Activated effector memory CD4-positive, alpha-beta T cell treated with anti-CD3 and anti-CD28 coated beads, Interleukin-2, amount 50 U/mL, for 16 hours (primary cell): Measurements from ENCODE around the gene ANGEL2.
"Not testable (repeated sequence)": the region's sequence is repeated elsewhere in the genome, so short reads cannot be mapped to it uniquely, and the experiment has no call there.

Experiments
- DNase-seq: peaks from one replicate; pipeline ENCODE4 v3.0.0-alpha.2; 2020

The ANGEL2 gene

GRCh38 chr1:213015099-213016050 lies at the start of gene ANGEL2:
Gene ANGEL2 (minus strand): TSS chr1:213015867. CDS start chr1:213015671, 196 bp downstream.
- peak; percentile 98 for DNase-seq

DNA sequence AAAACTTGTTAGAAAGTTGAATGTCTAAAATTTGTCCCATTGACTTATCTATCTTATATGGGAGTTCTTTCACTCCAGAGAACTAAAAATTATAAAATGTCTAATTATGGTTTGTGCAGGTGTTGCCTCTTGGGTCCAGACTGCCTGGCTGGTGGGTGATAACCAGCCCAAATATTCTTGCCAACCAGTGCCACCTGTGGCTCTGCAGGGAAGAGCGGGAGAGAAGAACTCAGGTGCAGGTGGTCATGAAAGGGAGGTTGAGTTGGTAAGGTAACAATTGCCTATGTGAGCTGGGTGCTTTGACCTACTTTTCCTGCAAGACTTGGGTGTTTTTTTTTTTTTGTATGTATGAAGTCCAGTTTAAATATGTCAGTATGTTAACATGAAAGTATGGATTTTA lies 45.6 kb upstream of the ANGEL2 start:
- DNase-seq, result no peak

- DNase-seq, result no peak
Measured at GRCh38 chr1:213060836-213061235, 45.2 kb upstream of the ANGEL2 start.

DNA sequence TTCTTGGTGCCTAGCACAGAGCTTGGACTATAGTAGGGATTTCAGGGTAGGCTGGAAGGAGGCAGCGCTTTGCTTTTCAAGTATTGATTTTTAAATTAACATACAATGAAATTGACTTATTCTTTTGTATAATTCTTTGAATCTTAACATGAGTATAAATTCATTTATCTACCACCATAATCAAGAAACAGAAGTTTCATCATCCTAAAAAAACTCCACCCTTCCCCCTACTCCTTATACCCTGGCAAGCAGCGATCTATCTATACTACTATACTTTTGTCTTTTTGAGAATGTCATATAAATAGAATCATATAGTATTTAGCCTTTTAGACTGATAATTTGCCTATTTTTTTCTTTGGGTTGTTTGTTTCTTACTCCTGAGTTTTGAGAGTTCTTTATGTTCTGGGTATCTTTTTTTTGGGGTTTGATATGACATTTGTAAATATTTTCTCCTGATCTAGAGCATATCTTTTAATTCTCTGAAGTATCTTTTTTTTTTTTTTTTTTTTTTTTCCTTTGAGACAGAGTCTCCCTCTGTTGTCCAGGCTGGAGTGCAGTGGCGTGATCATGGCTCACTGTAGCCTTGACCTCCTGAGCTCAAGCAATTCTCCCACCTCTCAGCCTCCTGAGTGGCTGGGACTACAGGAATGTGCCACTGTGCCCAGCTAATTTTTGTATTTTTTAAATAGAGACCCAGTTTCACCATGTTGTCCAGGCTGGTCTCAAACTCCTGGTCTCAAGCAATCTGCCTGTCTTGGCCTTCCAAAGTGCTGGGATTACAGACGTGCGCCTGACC lies 41.8 kb upstream of the ANGEL2 start:
- no peak for DNase-seq

DNA sequence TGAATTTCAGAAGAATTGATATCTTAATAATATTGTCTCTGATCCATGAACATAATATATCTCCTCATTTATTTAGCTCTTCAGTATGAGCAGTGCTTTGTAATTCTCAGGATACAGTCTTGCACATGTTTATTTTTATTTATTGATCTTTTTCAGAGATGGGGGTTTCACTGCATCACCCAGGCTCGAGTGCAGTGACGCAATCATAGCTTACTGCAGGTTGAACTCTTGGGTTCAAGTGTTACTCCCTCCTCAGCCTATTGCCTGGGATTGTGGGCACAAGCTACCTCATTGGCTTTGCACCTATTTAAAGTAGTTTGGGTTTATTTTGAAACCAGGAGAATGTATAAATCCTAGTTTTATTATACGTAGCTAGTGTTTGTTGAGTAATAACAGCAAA lies 40.1 kb upstream of the ANGEL2 start:
- DNase-seq, result no peak

DNA sequence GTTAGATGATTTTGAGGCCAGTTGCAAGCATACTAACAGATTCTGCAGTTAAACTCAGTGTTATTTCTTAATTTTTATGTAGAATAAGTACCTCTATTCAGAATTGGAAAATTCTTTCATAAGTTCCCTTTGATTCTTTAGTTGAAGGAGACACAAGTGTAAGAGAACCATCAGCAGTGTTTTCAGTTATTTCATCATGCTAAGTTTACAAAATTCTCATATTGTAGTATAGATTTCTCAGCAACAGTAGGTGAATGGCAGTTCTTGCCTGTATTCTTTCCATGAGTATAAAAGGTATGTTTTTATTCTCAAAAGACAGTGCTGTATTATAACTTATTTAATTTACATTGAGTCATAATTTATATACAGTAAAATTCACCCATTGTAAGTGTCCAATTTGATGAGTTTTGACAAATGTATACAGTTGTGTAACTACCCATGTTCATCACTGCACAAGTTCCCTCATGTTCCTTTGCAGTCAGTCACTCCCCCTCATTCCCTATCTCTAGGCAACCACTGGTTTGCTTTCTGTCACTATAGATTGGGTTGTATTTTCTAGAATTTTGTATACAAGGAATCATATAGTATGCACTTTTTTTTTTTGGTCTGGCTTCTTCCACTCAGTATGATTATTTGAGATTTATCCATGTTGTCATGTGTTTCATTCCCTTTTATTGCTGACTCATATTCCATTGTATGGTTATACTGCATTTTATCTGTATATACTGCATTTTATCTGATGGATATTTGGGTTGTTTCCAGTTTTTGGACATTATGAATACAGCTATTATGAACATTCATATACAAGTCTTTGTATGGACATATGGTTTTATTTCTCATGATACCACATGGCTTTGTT lies 39.3 kb upstream of the ANGEL2 start:
- DNase-seq, result no peak

DNA sequence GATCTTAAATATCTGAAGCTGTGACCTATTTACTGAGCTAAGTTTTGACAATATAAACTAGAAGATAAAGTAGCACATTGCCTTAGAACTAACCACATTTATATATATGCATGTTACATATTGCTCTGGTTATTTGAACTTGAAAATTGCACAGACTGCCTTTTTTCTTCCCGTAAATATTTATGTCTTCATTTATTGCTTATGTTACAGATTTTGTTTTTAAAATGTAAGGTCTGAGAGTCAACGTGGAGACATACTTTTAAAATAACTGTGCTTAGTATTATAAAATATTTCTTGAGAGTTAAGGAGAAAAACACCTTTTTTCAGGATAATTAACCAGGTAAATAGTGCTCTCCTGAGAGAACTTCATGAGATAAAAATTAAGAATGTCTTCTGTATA lies 38.5 kb upstream of the ANGEL2 start:
- no peak for DNase-seq

DNA sequence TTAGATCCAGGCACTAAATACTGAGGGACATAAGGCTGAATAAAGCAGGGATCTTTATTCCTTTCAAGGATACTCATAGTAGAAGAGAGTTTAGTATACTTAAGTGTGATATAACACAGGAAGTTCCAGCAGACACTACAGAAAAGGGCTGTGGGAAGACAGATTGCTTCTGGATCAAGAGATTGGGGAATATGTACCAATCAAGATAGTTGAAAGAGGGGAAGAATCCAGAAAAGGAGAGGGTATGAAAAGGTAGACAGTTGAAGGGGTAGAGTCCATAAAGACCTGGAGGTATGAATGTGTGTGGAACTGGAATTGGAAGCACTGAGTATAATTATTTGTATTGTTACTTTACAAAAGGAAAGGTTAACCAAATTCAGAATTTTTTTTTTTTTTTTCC lies 37.8 kb upstream of the ANGEL2 start:
- DNase-seq, result no peak

GRCh38 chr1:213051881-213052202 lies 36.2 kb upstream of the ANGEL2 start:
- no peak for DNase-seq

GRCh38 chr1:213051127-213051880 lies 35.6 kb upstream of the ANGEL2 start, which contains the start of gene RPS6KC1:
Gene RPS6KC1 (plus strand): TSS chr1:213051241. CDS start chr1:213051405, 164 bp downstream.
- peak; percentile 94 for DNase-seq

DNA sequence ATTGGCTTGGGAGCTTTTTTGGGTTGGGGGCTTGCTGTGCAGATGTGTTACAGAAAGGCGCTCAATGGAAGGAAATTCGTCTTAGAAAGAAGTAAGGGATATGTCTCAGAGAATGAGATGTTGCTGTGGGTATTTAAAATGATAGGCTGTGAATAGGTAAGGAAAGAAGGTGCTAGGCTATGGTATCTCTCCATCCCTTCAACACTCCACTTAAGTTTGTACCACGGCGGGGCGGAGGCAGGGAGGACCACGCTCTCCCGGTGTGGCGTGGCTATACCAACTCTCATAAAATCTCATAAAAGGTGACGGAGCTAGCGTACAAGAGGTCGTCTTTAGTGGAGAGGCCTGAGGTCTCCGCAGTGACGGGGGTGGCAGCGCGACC lies 35.1 kb upstream of the ANGEL2 start:
- no peak for DNase-seq

GRCh38 chr1:213049232-213049631 lies 33.6 kb upstream of the ANGEL2 start:
- no peak for DNase-seq

- not testable (repeated sequence) for DNase-seq
Measured at GRCh38 chr1:213045321-213046226, 29.9 kb upstream of the ANGEL2 start.

DNA sequence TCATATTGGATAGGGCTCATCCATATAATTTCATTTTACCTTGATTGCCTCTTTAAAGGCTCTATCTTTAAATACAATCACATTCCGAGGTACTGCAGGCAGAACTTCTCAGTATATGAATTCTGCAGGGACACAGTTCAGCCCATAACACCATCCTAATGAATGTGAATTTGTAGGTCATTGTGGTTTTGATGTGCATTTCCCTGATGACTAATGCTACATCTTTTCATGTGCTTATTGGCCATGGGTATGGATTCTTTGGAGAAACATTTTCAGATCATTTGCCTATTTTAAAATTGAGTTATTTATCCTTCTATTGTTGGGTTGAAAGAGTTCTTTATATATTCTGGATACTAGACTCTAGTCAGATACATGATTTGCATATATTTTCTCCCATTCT lies 25.8 kb upstream of the ANGEL2 start:
- DNase-seq, result no peak

DNA sequence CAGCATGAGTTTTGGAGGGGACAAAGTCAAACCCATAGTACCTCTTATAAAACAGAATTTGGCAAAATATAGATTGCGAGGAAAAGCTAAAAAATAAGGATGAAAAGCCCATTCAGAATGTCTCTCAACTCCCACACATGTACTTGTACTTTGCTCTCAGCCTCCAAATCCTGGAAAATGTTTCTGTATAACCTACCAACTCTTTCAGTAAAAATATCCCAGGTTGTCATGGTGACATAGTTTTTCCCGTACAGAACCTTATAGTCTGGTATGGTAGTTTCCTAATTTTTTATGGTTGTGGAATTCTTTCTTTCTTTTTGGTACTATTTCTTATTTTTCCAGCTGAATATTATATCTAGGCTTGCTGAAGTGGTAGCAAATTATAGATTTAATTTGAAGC lies 19.9 kb upstream of the ANGEL2 start:
- DNase-seq, result no peak

- no peak for DNase-seq
Measured at GRCh38 chr1:213034713-213035112, 19.0 kb upstream of the ANGEL2 start.

DNA sequence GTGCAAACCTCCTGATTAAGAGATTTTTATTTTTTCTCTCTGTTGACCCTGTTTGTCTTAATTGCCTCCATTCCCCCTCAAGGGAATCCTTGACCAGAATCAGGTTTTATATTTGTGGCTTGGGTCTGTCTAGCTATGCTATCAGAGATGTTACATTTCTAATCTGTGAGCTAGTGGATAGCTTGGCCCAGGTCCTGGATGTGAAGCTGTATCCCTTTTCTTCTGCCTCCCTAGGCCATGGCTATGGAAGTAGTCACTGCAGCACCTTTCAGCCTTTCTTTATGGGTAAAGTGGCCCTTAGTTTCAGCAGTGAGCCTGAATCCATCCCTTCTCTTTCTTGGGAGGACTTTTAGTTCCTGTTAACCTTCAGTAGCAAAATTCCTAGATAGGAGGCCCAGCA lies 17.0 kb upstream of the ANGEL2 start:
- no peak for DNase-seq

DNA sequence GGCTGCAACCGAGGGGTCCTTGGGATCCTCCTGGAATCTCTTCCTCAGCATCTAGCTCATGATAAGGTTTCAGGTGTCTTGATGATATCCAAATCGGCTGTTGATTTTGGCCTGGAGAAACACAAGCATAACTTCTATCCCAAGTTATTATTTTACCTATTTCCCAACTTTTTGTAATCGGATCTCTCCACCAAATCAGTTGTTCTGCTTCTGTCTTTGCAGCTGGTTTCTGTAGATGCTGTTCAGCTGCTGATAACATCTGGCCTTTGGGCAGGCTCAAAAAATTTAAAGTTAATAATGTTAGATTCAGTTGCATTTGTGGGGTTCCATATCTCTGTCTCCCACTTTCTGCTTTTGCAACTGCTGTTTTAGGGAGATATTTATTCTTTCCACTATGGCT lies 11.4 kb upstream of the ANGEL2 start:
- DNase-seq, result not testable (repeated sequence)

DNA sequence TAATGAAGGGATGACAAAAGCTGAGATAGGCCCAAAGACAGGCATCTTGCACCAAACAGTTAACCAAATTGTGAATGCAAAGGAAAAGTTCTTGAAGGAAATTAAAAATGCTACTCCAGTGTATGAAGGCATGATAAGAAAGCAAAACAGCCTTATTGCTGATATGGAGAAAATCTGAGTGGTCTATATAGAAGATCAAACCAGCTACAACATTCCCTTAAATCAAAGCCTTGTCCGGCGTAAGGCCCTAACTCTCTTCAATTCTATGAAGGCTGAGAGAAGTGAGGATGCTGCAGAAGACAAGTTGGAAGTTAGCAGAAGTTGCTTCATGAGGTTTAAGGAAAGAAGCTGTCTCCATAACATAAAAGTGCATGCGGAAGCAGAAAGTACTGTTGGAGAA lies 4.3 kb upstream of the ANGEL2 start:
- DNase-seq, result no peak

DNA sequence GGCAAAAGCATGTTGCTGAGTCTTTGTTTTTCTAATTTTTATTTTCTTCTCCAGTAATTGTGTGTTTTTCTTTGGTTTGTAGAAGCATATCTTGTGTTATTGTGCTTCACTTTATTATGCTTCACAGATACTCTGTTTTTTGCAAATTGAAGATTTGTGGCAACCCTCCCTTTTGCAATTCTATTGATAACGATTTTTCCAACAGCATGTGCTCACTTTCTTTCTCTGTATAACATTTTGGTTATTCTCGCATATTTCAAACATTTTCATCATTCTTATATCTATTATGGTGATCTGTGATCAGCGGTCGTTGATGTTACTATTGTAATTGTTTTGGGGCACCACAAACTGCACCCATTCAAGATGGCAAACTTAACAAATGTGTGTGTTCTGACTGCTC lies 3.8 kb upstream of the ANGEL2 start:
- no peak for DNase-seq
